IPS-11a (cell line): Measurements from ENCODE around the gene FAM229A.
"Not testable (repeated sequence)": the region's sequence is repeated elsewhere in the genome, so short reads cannot be mapped to it uniquely, and the experiment has no call there.

ENCODE experiments used
- H3K4me3 ChIP-seq: one replicate; pipeline ENCODE4 v1.5.1; 2013; ENCODE audit warnings: low read depth, low read length, control low read depth

FAM229A gene

GRCh38 chr1:32362474-32363313, at the start of gene FAM229A, which contains the start of gene TSSK3:
Gene FAM229A, minus strand, starts transcription at chr1:32362485. Its CDS starts 394 bp downstream, at chr1:32362091.
Gene TSSK3, plus strand, starts transcription at chr1:32362539. Its CDS starts 163 bp downstream, at chr1:32362702.
- peak within 1 kb of the TSS; percentile 24 for H3K4me3 ChIP-seq

GRCh38 chr1:32411261-32411660, 49.0 kb upstream of the FAM229A start:
- H3K4me3 ChIP-seq, result no peak overlapping the region

GRCh38 chr1:32406629-32407111, 44.4 kb upstream of the FAM229A start:
- no peak overlapping the region for H3K4me3 ChIP-seq

DNA sequence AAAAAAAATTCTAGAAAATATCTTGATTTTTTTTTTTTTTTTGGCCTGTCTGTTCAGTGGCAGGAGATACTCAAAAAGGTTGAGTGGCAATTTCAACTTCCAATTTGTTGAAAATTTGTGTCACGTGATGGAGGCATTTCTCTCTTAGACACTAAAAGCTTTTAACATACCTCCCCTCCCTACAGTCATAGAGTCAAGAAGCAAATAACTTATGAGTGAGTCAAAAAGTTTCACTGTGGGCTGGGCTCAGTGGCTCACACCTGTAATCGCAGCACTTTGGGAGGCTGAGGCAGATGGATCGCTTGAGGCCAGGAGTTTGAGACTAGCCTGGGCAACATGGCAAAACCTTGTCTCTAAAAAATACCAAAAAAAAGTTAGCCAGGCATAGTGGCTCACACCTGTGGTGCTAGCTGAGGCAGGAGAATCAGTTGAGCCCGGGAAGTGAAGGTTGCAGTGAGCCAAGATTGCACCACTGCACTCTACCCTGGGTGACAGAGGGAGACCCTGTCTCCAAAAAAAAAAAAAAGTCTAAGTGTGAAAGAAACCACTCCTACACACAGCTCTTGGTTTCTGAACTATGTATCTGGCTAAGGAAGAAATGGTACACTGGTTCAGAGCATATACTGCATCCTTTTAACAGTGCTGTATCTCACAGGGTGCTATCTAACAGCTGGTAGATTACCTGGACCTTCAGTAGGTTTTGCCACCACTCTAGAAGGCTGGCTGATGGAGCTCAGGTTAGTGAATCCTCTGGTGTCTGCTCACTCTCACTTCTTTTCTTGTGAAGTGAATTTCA, 43.6 kb upstream of the FAM229A start:
- no peak overlapping the region for H3K4me3 ChIP-seq

- no peak overlapping the region for H3K4me3 ChIP-seq
Measured at GRCh38 chr1:32404946-32405345, 42.7 kb upstream of the FAM229A start.

GRCh38 chr1:32400876-32401631, 38.8 kb upstream of the FAM229A start:
- H3K4me3 ChIP-seq, result no peak overlapping the region

- H3K4me3 ChIP-seq, result no peak overlapping the region
Measured at GRCh38 chr1:32399843-32400242, 37.6 kb upstream of the FAM229A start.

DNA sequence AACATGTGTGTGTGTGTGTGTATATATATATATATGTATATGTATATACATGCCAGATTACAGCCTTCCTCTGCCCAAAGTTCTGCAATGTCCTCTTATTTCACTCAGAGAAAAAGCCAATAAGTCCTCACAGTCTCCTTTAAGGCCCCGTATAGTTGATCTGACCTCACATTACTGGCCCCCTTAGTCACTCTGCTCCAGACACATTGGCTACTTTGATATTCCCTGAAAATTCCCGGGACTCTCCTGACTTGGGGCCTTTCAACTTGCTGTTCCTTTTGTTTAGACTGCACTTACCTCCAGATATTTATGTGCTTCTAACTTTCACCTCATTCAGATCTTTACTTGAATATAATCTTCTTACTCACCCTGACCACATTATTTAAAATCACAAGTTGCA, 36.1 kb upstream of the FAM229A start:
- no peak overlapping the region for H3K4me3 ChIP-seq

GRCh38 chr1:32396524-32396923, 34.2 kb upstream of the FAM229A start:
- not testable (repeated sequence) for H3K4me3 ChIP-seq

DNA sequence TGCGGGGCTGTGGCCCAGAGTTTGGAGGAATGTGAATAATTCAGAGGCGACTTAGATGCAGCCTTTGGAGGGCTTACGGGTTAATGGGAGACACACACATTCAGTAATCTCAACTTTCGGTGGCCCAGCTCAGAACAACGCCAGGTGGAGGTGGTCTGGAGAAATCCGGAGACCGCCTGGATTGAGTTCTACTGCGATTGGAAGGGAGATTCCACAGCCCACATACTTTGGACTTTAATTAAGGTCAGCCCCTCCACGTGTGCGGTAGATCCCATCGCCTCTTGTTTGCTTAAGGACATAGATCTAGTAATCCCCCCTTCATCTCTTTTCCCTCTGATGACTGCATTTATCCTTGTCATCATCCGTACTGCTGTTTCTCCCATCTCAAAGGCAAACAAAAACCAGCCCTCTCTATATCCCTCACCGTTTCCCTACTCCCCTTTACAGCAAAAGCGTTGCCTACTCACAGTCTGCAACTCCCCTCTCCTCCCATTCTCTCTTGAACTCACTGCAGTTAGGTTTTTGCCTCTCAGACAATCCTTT, 32.7 kb upstream of the FAM229A start:
- peak overlapping the region; percentile 99 for H3K4me3 ChIP-seq

DNA sequence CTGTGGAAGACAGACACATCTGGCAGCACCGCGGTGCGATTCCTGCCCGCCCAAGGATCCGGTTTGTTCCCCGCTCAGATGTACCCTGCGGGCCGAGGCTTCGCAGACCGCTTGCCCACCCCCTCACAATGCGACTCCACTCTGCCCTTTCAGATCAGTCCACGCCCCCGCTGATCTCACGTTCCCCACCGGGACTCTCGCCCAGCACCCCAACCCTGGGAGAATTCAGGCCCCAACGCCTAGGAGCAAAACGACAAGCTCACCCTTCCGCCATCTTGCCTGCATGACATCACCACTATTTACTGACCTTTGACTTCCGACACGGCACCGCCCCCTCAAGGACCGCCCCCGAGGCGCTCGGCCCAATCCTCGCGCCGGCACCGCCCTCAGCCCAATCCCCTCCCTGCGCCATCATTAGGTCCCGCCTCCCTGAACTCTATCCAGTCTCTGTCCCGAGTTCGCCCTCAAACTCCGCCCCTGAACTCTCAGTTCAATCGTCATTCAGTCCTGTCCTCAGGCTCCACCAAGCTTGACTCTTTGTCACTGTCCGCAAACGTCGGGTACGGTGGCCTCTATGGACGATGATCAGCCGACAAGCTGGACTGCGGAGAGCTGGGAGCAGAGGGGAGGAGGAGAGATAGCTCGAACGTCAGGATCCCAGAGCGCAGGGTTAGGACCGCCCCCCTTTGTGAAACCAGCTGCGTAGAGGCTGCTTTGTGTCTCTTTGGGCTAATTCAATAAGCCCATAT, 32.0 kb upstream of the FAM229A start, which contains the start of gene BSDC1:
Gene BSDC1, minus strand, starts transcription at position 301 of the 749 bp plus-strand sequence. Its CDS starts 27 bp downstream, at position 274.
- H3K4me3 ChIP-seq, result peak within 1 kb of the TSS; percentile 99

DNA sequence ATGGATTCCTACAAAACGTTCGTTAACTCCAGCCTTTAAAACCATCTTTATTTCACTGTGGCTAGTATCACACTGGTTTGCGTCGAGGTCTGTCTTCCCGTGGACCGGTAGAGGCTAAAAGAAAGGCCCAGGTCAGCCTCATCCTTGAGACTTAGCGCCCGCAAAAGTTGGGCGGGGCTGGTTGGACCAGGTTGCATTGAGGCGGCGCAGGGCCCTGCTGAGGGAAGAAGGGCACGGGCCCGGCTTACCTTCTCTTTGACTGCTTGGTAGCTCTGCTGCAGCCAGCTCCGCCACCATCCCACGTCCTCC, 31.5 kb upstream of the FAM229A start:
- peak overlapping the region; percentile 99 for H3K4me3 ChIP-seq

- peak overlapping the region; percentile 99 for H3K4me3 ChIP-seq
Measured at GRCh38 chr1:32393136-32393535, 30.9 kb upstream of the FAM229A start.

DNA sequence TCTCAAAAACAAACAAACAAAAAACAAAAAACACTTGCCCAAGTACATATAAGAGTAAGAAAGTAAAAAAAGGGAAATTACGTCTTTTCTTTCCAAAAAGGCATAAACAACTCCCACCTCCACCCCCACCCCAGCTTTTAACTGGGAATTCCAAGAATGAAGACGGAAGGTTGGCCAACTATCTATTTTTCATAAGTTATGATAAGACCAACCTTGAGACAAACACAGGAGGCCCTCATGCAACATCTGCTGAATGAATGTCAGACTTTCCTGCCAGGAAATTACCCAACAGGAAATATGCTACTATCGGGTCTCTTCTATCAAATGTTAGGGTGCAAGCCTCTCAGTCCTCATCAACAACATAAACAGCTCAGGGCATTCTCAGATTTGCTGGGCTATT, 30.0 kb upstream of the FAM229A start:
- no peak overlapping the region for H3K4me3 ChIP-seq

DNA sequence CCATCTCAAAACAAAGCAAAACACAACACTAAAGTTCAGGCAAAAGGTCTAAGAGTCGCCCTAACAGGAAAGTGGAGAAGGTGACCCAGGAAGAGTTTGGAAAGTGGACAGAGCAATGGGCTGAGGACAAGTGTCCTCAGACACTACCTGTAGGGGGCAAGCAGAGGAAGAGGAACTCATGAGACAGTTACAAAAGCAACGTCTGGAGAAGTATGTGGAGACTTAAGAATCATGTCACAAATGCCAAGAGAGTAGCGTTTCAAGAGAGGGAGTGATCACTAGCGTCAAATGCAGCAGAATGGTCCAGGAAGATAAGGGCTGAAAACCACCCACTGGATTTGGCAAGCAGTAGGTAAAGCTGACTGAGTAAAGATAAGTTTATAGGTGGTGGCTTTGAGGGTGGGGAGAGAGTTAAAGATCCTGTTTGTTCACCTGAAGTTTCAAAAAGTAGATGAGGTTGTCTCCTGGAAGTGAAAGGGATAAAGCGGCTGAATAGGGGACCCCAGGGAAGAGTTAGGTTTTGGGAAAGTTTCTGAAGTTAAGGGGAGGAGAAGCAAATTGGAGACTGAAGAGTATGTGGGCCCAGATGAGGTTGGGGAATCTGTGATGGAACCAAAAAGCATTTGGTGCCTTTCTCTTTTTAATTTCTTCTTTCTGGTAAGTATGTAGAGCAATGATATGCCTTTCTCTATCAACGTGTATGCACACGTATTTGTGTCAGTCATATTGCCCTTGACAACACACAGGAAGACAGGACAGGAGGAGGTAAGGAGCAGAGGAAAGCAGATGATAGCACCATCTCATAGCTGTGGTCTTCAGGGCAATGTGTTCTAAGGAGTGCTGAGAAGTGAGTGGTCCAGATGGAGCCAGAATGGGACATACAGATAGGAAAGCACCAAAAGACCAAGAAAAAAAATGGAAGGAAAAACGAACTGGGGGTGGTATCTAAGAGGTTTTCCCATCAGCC, 28.9 kb upstream of the FAM229A start:
- no peak overlapping the region for H3K4me3 ChIP-seq

- no peak overlapping the region for H3K4me3 ChIP-seq
Measured at GRCh38 chr1:32388641-32389040, 26.4 kb upstream of the FAM229A start.

DNA sequence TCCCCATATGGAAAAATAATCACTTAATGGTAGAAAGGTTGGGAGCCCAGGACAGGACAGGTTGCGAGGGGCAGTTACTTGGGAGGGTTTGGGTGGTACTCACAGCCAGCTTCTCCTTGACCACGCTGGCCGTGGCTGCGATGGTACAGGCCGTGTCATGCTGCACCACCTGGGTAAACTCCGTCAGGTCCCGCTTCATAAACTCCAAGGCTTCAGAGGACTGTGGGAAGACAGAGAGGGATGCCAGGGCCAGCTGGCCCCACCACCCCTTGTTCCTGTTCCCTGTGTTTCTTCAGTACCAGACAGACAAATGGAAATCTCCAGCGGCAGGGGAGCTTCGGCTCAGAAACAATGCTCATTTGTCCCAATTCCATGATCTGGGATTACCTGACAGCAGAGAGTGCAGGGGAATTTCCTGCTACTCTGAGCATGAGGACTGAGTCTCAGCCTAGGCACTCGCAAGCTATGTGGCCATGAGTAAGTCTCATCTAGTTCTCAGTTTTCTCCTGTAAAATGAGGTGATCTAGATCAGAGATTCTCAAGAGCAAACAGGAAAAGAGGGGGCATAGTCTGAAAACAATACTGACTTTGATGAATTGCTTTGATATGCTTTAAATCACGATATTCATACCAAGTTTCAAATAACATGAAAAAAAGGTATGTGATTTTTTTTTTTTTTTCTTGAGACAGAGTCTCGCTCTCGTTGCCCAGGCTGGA, 24.5 kb upstream of the FAM229A start:
- no peak overlapping the region for H3K4me3 ChIP-seq

DNA sequence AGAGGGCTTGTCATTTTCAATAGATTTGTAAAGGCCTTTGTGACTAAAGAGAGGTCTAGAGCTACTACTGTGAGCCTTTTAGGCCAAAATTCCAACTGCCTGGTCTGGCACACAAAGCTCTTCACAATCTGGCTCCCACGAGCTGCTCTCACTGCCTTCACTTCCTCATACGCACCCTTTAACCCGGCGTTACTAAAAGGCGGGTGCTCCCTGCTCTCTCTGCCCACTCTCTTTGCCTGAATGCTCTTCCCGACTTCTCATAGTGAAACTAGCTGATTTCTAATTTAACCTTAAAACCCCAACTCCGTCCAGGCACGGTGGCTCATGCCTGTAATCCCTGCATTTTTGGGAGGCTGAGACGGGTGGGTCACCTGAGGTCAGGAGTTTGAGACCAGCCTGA, 17.8 kb upstream of the FAM229A start:
- no peak overlapping the region for H3K4me3 ChIP-seq
